Inferior parietal cortex (tissue), 1 donor: ENCODE data around the gene SLC12A5.

Experiments used
- DNase-seq: peaks from one replicate; pipeline ENCODE4 v3.0.0-alpha.2; 2016; ENCODE audit errors: extremely low spot score

The SLC12A5 gene

DNA sequence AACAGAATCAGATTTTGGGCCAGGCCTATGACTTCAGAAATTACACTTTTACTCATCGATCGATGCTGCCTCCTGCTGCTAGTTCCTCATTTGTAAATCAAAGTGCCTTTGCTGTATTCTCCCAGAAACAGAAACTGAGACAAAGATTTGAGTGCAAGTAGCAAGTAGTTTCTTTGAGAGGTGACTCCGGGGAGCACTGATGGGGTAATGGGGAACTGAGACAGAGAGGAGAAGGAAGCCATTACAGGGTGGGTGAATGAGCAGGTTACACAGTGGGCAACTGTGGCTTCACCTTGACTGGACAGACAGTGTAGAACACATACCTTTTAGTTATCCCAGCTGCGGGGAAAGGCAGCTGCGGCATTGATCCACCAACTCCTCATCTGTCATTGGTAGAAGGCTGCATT is 79.4 kb downstream of the SLC12A5 start:
- DNase-seq, result no peak

DNA sequence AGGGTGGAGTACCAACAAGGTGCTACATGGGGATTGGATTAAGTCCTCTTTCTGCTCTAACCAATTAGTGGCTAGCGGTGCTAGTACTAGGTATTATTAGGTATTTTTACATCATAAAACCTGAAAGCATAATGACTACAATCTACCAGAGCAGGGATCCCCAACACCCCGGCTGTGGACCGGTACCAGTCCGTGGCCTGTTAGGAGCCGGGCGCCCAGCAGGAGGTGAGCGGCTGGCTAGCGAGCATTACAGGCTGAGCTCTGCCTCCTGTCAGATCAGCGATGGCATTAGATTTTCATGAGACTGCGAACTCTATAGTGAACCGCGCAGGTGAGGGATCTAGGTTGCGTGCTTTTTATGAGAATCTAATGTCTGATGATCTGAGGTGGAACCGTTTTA is 80.0 kb downstream of the SLC12A5 start:
- no peak for DNase-seq
